ENCODE results near the gene HABP2. TPM values are rescaled to one million over a fixed set of nuclear protein-coding genes. Genes with fewer than 3 reads are reported as not detected.

HABP2 gene
- total RNA-seq, 2 donors from 2014 or later: not detected

GRCh38 chr10:113520261-113520660 lies 32.6 kb upstream of the HABP2 start:
- Mint-ChIP-seq H3K4me3 (no peak overlapping the region), H3K27ac (no peak overlapping the region)
- ATAC-seq (replicated peaks in 1 of 2): no peak

GRCh38 chr10:113520690-113521474 lies 32.0 kb upstream of the HABP2 start:
- Mint-ChIP-seq H3K4me1 (ENCODE audit: low read depth) (no peaks in the 10 kb centered on the region), H3K9me3 (no peaks in the 10 kb centered on the region), H3K27ac (no peak overlapping the region), H3K4me3 (no peak overlapping the region), H3K36me3 (ENCODE audit: insufficient read depth in 2 of 2) (no peaks in the 10 kb centered on the region), H3K27me3 (ENCODE audit: low read depth) (peaks cover 6% of the 10 kb centered on the region)
- DNase-seq (peak; percentile 24 to 29), ATAC-seq (replicated peaks in 1 of 2) (peak in 1 of 2 donors; percentile 32)

More at GRCh38 chr10:113520261-113520660, 32.6 kb upstream of the HABP2 start:
- Mint-ChIP-seq H3K36me3 (ENCODE audit: insufficient read depth in 2 of 2) (no peaks in the 10 kb centered on the region), H3K9me3 (no peaks in the 10 kb centered on the region), H3K27me3 (ENCODE audit: low read depth) (peaks cover 6% of the 10 kb centered on the region), H3K4me1 (ENCODE audit: low read depth) (no peaks in the 10 kb centered on the region)
- DNase-seq: no peak

- Mint-ChIP-seq H3K27ac (no peak overlapping the region), H3K4me1 (ENCODE audit: low read depth) (no peaks in the 10 kb centered on the region), H3K36me3 (ENCODE audit: insufficient read depth in 2 of 2) (no peaks in the 10 kb centered on the region), H3K9me3 (no peaks in the 10 kb centered on the region), H3K4me3 (no peak overlapping the region), H3K27me3 (ENCODE audit: low read depth) (peaks cover 6% of the 10 kb centered on the region)
- DNase-seq: no peak
- ATAC-seq (replicated peaks in 1 of 2): no peak
These were observed 31.4 kb upstream of the HABP2 start for GRCh38 chr10:113521475-113521795.

- Mint-ChIP-seq H3K27ac (no peak overlapping the region), H3K4me1 (ENCODE audit: low read depth) (no peaks in the 10 kb centered on the region), H3K4me3 (no peak overlapping the region), H3K9me3 (no peaks in the 10 kb centered on the region), H3K27me3 (ENCODE audit: low read depth) (peaks cover 6% of the 10 kb centered on the region), H3K36me3 (ENCODE audit: insufficient read depth in 2 of 2) (no peaks in the 10 kb centered on the region)
- no peak for ATAC-seq (replicated peaks in 1 of 2)
- no peak for DNase-seq
These were observed 30.4 kb upstream of the HABP2 start for GRCh38 chr10:113522460-113522859.

- no peak for ATAC-seq (replicated peaks in 1 of 2)
- no peak for DNase-seq
- peaks cover 6% of the 10 kb centered on the region for H3K27me3 Mint-ChIP-seq (ENCODE audit: low read depth)
- no peak overlapping the region for H3K27ac Mint-ChIP-seq
- H3K4me1 Mint-ChIP-seq (ENCODE audit: low read depth): no peaks in the 10 kb centered on the region
- no peak overlapping the region for H3K4me3 Mint-ChIP-seq
- no peaks in the 10 kb centered on the region for H3K9me3 Mint-ChIP-seq
- H3K36me3 Mint-ChIP-seq (ENCODE audit: insufficient read depth in 2 of 2): no peaks in the 10 kb centered on the region
These were observed 29.8 kb upstream of the HABP2 start for GRCh38 chr10:113523071-113523470.

- H3K36me3 Mint-ChIP-seq (ENCODE audit: insufficient read depth in 2 of 2): no peaks in the 10 kb centered on the region
- ATAC-seq (replicated peaks in 1 of 2) (no peak), DNase-seq (no peak)
- H3K4me1 Mint-ChIP-seq (ENCODE audit: low read depth): no peaks in the 10 kb centered on the region
- no peak overlapping the region for H3K4me3 Mint-ChIP-seq
- no peaks in the 10 kb centered on the region for H3K9me3 Mint-ChIP-seq
- H3K27me3 Mint-ChIP-seq (ENCODE audit: low read depth): peaks cover 6% of the 10 kb centered on the region
- no peak overlapping the region for H3K27ac Mint-ChIP-seq
These were observed 29.2 kb upstream of the HABP2 start for GRCh38 chr10:113523628-113524027.

GRCh38 chr10:113524120-113524519 lies 28.7 kb upstream of the HABP2 start:
- no peaks in the 10 kb centered on the region for H3K4me1 Mint-ChIP-seq (ENCODE audit: low read depth)
- ATAC-seq (replicated peaks in 1 of 2) (no peak), DNase-seq (no peak)
- peaks cover 6% of the 10 kb centered on the region for H3K27me3 Mint-ChIP-seq (ENCODE audit: low read depth)
- no peaks in the 10 kb centered on the region for H3K36me3 Mint-ChIP-seq (ENCODE audit: insufficient read depth in 2 of 2)
- H3K27ac Mint-ChIP-seq: no peak overlapping the region
- no peaks in the 10 kb centered on the region for H3K9me3 Mint-ChIP-seq
- no peak overlapping the region for H3K4me3 Mint-ChIP-seq

- no peaks in the 10 kb centered on the region for H3K36me3 Mint-ChIP-seq (ENCODE audit: insufficient read depth in 2 of 2)
These were observed 28.0 kb upstream of the HABP2 start for GRCh38 chr10:113524539-113525490.

GRCh38 chr10:113525713-113526112 lies 27.1 kb upstream of the HABP2 start:
- no peaks in the 10 kb centered on the region for H3K9me3 Mint-ChIP-seq
- no peak overlapping the region for H3K4me3 Mint-ChIP-seq
- peaks cover 6% of the 10 kb centered on the region for H3K27me3 Mint-ChIP-seq (ENCODE audit: low read depth)
- ATAC-seq (replicated peaks in 1 of 2) (no peak), DNase-seq (no peak)
- no peaks in the 10 kb centered on the region for H3K36me3 Mint-ChIP-seq (ENCODE audit: insufficient read depth in 2 of 2)
- H3K4me1 Mint-ChIP-seq (ENCODE audit: low read depth): no peaks in the 10 kb centered on the region
- H3K27ac Mint-ChIP-seq: no peak overlapping the region

More at GRCh38 chr10:113524539-113525490, 28.0 kb upstream of the HABP2 start:
- H3K27me3 Mint-ChIP-seq (ENCODE audit: low read depth): peaks cover 6% of the 10 kb centered on the region
- no peak overlapping the region for H3K4me3 Mint-ChIP-seq
- DNase-seq: no peak
- no peak for ATAC-seq (replicated peaks in 1 of 2)
- H3K27ac Mint-ChIP-seq: no peak overlapping the region
- no peaks in the 10 kb centered on the region for H3K4me1 Mint-ChIP-seq (ENCODE audit: low read depth)
- no peaks in the 10 kb centered on the region for H3K9me3 Mint-ChIP-seq

GRCh38 chr10:113527211-113527906 lies 25.5 kb upstream of the HABP2 start:
- ATAC-seq (replicated peaks in 1 of 2) (no peak), DNase-seq (no peak)
- Mint-ChIP-seq H3K4me1 (ENCODE audit: low read depth) (no peaks in the 10 kb centered on the region), H3K4me3 (no peak overlapping the region), H3K27ac (no peak overlapping the region), H3K9me3 (no peaks in the 10 kb centered on the region), H3K36me3 (ENCODE audit: insufficient read depth in 2 of 2) (no peaks in the 10 kb centered on the region), H3K27me3 (ENCODE audit: low read depth) (peaks cover 3% of the 10 kb centered on the region)

GRCh38 chr10:113528876-113529275 lies 24.0 kb upstream of the HABP2 start:
- Mint-ChIP-seq H3K27ac (no peak overlapping the region), H3K4me1 (ENCODE audit: low read depth) (no peaks in the 10 kb centered on the region), H3K27me3 (ENCODE audit: low read depth) (peaks cover 13% of the 10 kb centered on the region), H3K9me3 (no peaks in the 10 kb centered on the region), H3K36me3 (ENCODE audit: insufficient read depth in 2 of 2) (no peaks in the 10 kb centered on the region), H3K4me3 (no peak overlapping the region)
- ATAC-seq (replicated peaks in 1 of 2) (no peak), DNase-seq (no peak)

GRCh38 chr10:113529575-113529974 lies 23.3 kb upstream of the HABP2 start:
- ATAC-seq (replicated peaks in 1 of 2) (no peak), DNase-seq (no peak)
- Mint-ChIP-seq H3K27me3 (ENCODE audit: low read depth) (peaks cover 13% of the 10 kb centered on the region), H3K4me3 (no peak overlapping the region), H3K4me1 (ENCODE audit: low read depth) (no peaks in the 10 kb centered on the region), H3K36me3 (ENCODE audit: insufficient read depth in 2 of 2) (no peaks in the 10 kb centered on the region), H3K27ac (no peak overlapping the region), H3K9me3 (no peaks in the 10 kb centered on the region)

GRCh38 chr10:113530476-113530875 lies 22.4 kb upstream of the HABP2 start:
- Mint-ChIP-seq H3K4me1 (ENCODE audit: low read depth) (no peaks in the 10 kb centered on the region), H3K27ac (no peak overlapping the region), H3K36me3 (ENCODE audit: insufficient read depth in 2 of 2) (no peaks in the 10 kb centered on the region), H3K27me3 (ENCODE audit: low read depth) (peaks cover 13% of the 10 kb centered on the region), H3K9me3 (no peaks in the 10 kb centered on the region), H3K4me3 (no peak overlapping the region)
- DNase-seq (no peak), ATAC-seq (replicated peaks in 1 of 2) (no peak)

All from activated T-cell treated with anti-CD3 and anti-CD28 coated beads, Interleukin-2, amount 50 U/mL, for 72 hours (primary cell).